Stimulated activated CD4-positive, alpha-beta T cell treated with anti-CD3 and anti-CD28 coated beads, Interleukin-4, amount 100 ng/mL, for 48 hours (primary cell): ENCODE data around the gene CETN2.
"Not testable (repeated sequence)": the region's sequence is repeated elsewhere in the genome, so short reads cannot be mapped to it uniquely, and the experiment has no call there.

Experiments
- DNase-seq, 2 donors: peaks; one replicate each; pipeline ENCODE4 v3.0.0-alpha.2; 2020; ENCODE audit warnings: low read depth in 2 of 2

Gene CETN2

GRCh38 chrX:152830312-152831305 is at the start of gene CETN2, which contains the start of gene NSDHL:
Gene CETN2, minus strand, starts transcription at chrX:152830757. Its CDS starts 47 bp downstream, at chrX:152830710.
Gene NSDHL, plus strand, starts transcription at chrX:152831063. Its CDS starts 15,262 bp downstream, at chrX:152846325.
- DNase-seq = peak; percentile 81 to 88

- no peak for DNase-seq
These were observed 48.6 kb upstream of the CETN2 start for GRCh38 chrX:152878976-152879755.

DNA sequence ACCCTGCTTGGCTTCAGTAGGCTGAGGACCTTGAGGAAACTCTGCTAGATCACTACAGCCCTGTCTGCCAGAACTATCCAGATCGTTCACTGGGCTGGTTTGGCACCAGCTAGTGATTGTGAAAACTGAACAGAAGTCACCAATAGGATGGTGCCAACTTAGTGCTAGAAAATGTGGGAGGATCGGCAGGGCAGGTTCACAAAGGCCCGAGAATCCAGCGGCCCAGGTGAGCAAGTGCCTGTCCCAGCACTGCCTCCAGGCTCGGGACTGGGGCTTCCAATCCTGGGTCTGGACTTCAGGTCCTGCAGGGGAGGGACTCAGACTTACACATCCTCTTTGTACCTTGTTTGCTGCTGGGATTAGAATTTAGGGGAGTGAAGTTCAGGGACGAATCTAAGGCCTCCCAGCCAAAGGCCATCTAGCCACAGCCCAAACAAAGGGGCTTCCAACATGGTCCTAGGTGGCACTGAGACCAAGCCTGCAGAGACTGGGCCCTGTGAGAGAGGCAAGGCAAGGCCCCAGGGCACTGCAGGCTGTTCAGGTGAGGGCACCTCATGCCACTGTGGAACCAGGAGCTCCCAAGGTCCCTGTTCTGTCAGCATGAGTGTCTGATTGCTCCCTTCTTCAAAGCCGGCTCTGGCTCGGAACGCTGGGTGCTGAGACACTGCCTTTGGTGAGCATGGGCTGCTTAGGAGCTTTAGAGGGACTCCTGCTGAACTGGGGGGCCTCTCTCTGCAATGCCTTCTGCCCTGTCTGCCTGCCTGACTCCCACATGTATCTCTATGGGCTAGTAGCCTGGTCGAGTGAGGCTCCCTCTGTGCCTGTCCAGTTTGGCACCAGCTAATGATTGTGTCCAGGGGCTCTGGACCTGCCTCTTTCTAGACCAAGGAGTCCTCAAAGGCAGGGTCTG is 46.6 kb upstream of the CETN2 start:
- DNase-seq = no peak

DNA sequence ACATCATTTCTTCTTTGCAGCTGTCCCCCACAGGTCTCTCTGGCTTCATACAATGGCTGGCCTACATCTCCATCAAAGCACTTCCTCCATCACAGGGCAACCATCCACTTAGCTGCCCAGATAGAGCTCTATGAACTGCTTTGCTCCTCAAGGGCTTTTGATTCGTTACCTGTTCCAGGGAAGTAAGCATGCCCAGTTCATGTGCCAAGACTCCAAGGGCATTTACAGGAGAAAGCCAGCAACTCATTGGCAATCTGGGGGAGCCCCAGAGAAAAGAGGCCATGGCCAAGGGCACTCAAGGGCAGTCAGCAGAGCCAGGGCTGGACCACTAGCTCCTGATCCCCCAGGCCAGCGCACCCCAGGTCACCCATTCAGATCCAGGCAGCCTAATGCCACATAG is 42.8 kb upstream of the CETN2 start:
- no peak for DNase-seq

DNA sequence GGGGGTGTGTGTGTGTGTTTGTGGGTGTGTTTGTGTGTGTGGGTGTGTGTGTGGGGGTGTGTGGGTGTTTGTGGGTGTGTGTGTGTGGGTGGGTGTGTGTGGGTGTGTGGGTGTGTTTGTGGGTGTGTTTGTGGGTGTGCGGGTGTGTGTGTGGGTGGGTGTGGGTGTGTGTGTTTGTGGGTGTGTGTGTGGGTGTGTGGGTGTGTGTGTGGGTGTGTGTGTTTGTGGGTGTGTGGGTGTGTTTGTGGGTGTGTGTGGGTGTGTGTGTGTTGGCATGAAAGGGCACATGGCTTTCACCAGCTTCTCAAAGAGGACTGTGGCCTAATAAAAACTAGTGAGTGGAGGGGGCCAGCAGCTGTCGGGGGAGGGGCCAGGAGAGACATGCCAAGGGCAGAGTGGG is 42.0 kb upstream of the CETN2 start:
- DNase-seq = no peak

GRCh38 chrX:152871260-152871659 is 40.7 kb upstream of the CETN2 start:
- DNase-seq = no peak

GRCh38 chrX:152869972-152870371 is 39.4 kb upstream of the CETN2 start:
- DNase-seq = no peak

GRCh38 chrX:152866386-152866785 is 35.8 kb upstream of the CETN2 start:
- no peak for DNase-seq

- no peak for DNase-seq
These were observed 34.8 kb upstream of the CETN2 start for GRCh38 chrX:152865232-152865920.

- DNase-seq = no peak
These were observed 31.3 kb upstream of the CETN2 start for GRCh38 chrX:152861826-152862225.

DNA sequence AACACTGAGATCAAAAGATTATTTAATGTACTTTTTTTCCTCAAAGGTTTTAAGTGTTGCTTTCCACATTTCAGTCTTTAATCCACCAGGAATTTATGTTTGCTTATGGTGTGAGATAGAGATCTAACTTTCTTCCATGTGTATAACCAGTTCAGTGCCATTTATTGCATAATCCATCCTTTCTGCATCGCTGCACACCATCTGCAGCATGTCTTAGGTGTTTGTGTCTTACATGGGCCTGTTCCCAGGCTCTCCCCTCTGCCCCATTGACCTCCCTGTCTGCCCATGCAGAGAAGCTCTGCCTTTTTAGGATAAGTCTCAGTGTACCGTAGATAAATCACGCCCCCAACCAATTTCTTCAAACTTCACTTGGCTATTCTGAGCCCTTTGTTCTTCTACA is 30.6 kb upstream of the CETN2 start:
- DNase-seq = no peak

- DNase-seq = no peak
These were observed 23.4 kb upstream of the CETN2 start for GRCh38 chrX:152853986-152854385.

DNA sequence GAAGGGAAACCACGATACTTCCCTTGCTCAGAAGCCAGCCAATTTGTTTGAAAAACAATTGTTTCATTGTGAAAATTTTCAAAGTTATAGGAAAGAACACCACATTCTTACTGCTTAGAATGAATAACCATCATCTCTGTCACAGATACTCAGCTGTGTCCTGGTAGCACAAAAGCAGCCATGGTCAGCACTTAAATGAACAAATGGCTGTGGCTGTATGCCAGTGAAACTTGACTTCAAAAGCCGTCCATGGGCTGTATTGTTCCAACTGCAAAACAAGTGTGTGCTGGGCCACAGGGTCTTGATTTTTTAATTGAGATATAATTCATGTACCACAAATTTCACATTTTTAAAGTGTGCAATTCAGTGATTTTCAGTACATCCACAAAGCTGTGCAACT is 19.9 kb upstream of the CETN2 start:
- DNase-seq = no peak

- no peak for DNase-seq
These were observed 16.7 kb upstream of the CETN2 start for GRCh38 chrX:152847281-152847680.

- DNase-seq = no peak
These were observed 15.2 kb upstream of the CETN2 start for GRCh38 chrX:152845618-152846240.

DNA sequence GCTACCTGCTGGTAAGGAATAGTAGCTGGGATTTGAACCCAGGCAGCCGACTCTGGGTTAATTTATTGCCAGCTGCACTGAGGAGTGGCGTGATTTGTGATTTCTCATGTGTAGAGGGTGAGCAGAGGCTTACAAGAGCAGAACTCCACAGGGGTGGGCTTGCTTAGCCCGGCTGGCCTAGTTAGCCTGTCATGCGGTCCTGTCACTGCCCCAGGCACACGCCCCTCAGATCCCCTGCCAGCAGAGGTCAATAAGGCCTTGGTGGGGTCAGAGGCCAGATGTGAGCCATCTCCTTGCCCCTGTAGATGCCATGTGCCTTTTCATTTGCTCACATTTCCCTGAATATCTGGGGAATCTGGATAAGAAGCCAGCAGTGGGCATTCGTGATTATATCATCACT is 13.7 kb upstream of the CETN2 start:
- no peak for DNase-seq

DNA sequence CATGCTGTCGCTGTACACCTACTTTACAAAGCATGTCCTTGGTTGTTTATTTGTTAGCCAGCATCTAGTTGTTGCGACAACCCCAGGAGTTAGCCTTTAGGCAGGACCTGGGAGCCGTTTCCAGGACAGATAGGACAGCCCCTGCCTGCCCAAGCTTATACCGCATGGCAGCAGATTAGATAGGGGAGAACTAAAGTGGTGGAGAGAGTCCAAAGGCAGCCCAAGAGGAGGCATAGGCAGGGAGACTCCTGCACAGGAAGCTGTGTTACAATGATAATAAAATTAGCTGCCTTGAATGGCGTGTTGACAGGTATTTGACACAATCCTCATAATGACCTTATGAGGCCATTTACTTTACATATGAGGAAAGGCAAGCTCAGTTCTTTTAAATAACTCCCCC is 13.3 kb upstream of the CETN2 start:
- no peak for DNase-seq

- DNase-seq = no peak
These were observed 12.3 kb upstream of the CETN2 start for GRCh38 chrX:152842772-152843338.

GRCh38 chrX:152835470-152835869 is 4.9 kb upstream of the CETN2 start:
- DNase-seq = not testable (repeated sequence)

DNA sequence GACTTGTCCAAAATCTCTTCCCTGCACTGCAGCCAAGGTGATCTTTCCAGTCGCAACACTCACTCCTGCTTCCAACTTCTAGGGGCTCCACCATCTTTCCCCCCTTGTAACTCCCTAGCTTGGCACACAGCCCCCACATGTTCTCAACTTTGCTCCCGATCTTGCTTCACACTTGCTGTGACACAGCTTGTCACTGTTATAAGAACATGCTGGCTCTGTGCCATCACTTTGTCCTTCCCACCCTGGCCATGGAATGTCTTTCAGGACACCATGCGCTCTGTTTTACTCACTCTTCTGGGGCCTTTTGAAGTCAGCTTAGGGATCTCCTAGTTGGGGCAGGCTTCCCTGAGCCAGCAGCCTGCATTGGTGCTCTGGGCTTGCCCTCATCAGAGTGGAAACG is 2.8 kb upstream of the CETN2 start:
- DNase-seq = no peak
